Measurements from ENCODE around the gene SCAMP4. TPM values are rescaled to one million over a fixed set of nuclear protein-coding genes. Genes with fewer than 3 reads are reported as not detected.

SCAMP4 gene
- total and polyA plus RNA-seq, 2 of the 13 experiments (the other 11 are each of a cell fraction or from before 2014, with no cell fraction given), result 10.7 to 13.7 TPM

DNA sequence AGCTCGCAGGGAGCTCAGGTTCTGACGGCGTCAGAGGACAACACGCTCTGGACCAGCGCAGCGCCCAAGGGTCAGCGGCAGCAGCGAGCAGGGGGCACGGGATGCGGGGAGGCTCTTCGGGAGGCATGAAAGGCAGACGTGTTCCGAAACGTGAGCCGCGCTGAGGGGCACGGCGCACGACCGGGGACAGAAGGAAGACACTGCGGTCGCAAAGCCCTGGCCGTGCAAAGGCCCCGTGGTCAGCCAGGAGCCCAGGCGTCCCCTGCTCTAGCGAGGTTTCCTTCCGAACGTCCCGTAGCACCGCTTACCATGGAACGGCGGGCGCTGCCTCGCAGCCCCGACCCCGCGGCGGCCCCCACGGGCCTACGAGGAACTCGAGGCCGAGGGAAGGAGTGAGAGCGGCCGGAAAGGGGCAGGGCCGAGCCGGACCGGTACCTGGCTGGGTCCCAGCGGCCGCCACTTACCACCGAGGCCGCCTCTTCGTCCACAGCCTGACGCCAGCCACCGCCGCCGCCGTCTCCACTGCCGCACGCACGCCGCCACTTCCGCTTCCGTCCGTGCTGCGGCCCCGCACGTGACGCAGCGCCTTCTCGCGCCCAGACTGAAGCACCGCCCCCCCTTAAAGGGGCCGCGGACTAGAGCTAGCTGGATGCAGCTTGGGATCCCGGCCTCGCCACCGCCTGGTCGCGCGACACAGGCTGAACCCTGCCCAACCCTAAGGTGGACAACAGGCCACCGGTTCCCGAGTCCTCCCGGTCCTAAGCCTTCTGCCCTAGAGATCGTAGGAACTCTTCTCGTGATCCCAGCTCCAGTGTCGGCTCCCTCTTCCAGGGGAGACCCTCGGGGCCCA lies 29.3 kb upstream of the SCAMP4 start (continued):
- TF ChIP-seq MAFF (IDR thresholded peaks at IDR 0.05; ENCODE audit: low read depth, low read length) (no peak), MBNL3 (CRISPR knock-in tag; conservative IDR thresholded peaks at IDR 0.05) (no peak), TOPORS (CRISPR knock-in tag; IDR thresholded peaks at IDR 0.05) (no peak), AGO1 (IDR thresholded peaks at IDR 0.05; ENCODE audit: low read depth, low read length, poor library complexity, severe bottlenecking) (peak; percentile 91), DPF2 (CRISPR knock-in tag; IDR thresholded peaks at IDR 0.05; ENCODE audit: borderline replicate concordance, low read depth) (no peak), JUN (CRISPR knock-in tag; IDR thresholded peaks at IDR 0.05) (no peak), ZBTB42 (CRISPR knock-in tag; IDR thresholded peaks at IDR 0.05) (peak; percentile 56; the same call in 1 of the 2 replicates), ZSCAN30 (CRISPR knock-in tag; IDR thresholded peaks at IDR 0.05) (no peak), ASH2L (IDR thresholded peaks at IDR 0.05; ENCODE audit: insufficient read length, low read depth, low read length) (peak; percentile 78), BORCS8-MEF2B (CRISPR knock-in tag; IDR thresholded peaks at IDR 0.05) (peak; percentile 75), PHF20 (CRISPR knock-in tag; IDR thresholded peaks at IDR 0.05) (peak; percentile 79), HIVEP1 (CRISPR knock-in tag; IDR thresholded peaks at IDR 0.05) (no peak), ZNF101 (CRISPR knock-in tag; IDR thresholded peaks at IDR 0.05; ENCODE audit: borderline replicate concordance, low read depth) (no peak; the same call in 1 of the 2 replicates), ZNF772 (CRISPR knock-in tag; IDR thresholded peaks at IDR 0.05) (peak; percentile 85)
- TF ChIP-seq, protein P1, sequence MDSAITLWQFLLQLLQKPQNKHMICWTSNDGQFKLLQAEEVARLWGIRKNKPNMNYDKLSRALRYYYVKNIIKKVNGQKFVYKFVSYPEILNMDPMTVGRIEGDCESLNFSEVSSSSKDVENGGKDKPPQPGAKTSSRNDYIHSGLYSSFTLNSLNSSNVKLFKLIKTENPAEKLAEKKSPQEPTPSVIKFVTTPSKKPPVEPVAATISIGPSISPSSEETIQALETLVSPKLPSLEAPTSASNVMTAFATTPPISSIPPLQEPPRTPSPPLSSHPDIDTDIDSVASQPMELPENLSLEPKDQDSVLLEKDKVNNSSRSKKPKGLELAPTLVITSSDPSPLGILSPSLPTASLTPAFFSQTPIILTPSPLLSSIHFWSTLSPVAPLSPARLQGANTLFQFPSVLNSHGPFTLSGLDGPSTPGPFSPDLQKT (CRISPR knock-in tag; IDR thresholded peaks at IDR 0.05; ENCODE audit: borderline replicate concordance), result peak; percentile 60; the same call in 1 of the 2 replicates
- TF ChIP-seq, protein P2, sequence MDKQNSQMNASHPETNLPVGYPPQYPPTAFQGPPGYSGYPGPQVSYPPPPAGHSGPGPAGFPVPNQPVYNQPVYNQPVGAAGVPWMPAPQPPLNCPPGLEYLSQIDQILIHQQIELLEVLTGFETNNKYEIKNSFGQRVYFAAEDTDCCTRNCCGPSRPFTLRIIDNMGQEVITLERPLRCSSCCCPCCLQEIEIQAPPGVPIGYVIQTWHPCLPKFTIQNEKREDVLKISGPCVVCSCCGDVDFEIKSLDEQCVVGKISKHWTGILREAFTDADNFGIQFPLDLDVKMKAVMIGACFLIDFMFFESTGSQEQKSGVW (CRISPR knock-in tag; IDR thresholded peaks at IDR 0.05; ENCODE audit: borderline replicate concordance), result no peak
- TF ChIP-seq, protein P3, sequence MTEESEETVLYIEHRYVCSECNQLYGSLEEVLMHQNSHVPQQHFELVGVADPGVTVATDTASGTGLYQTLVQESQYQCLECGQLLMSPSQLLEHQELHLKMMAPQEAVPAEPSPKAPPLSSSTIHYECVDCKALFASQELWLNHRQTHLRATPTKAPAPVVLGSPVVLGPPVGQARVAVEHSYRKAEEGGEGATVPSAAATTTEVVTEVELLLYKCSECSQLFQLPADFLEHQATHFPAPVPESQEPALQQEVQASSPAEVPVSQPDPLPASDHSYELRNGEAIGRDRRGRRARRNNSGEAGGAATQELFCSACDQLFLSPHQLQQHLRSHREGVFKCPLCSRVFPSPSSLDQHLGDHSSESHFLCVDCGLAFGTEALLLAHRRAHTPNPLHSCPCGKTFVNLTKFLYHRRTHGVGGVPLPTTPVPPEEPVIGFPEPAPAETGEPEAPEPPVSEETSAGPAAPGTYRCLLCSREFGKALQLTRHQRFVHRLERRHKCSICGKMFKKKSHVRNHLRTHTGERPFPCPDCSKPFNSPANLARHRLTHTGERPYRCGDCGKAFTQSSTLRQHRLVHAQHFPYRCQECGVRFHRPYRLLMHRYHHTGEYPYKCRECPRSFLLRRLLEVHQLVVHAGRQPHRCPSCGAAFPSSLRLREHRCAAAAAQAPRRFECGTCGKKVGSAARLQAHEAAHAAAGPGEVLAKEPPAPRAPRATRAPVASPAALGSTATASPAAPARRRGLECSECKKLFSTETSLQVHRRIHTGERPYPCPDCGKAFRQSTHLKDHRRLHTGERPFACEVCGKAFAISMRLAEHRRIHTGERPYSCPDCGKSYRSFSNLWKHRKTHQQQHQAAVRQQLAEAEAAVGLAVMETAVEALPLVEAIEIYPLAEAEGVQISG (CRISPR knock-in tag; IDR thresholded peaks at IDR 0.05), result peak; percentile 92
- TF ChIP-seq, protein P4, sequence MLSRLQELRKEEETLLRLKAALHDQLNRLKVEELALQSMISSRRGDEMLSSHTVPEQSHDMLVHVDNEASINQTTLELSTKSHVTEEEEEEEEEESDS (CRISPR knock-in tag; IDR thresholded peaks at IDR 0.05; ENCODE audit: borderline replicate concordance), result no peak
- TF ChIP-seq, protein P5, sequence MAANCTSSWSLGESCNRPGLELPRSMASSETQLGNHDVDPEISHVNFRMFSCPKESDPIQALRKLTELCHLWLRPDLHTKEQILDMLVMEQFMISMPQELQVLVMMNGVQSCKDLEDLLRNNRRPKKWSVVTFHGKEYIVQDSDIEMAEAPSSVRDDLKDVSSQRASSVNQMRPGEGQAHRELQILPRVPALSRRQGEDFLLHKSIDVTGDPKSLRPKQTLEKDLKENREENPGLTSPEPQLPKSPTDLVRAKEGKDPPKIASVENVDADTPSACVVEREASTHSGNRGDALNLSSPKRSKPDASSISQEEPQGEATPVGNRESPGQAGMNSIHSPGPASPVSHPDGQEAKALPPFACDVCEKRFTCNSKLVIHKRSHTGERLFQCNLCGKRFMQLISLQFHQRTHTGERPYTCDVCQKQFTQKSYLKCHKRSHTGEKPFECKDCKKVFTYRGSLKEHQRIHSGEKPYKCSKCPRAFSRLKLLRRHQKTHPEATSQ (CRISPR knock-in tag; IDR thresholded peaks at IDR 0.05; ENCODE audit: borderline replicate concordance), result no peak
- TF ChIP-seq, protein P6, sequence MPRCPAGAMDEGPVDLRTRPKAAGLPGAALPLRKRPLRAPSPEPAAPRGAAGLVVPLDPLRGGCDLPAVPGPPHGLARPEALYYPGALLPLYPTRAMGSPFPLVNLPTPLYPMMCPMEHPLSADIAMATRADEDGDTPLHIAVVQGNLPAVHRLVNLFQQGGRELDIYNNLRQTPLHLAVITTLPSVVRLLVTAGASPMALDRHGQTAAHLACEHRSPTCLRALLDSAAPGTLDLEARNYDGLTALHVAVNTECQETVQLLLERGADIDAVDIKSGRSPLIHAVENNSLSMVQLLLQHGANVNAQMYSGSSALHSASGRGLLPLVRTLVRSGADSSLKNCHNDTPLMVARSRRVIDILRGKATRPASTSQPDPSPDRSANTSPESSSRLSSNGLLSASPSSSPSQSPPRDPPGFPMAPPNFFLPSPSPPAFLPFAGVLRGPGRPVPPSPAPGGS (CRISPR knock-in tag; IDR thresholded peaks at IDR 0.05), result peak; percentile 84; the same call in 1 of the 2 replicates

Data from HepG2 (cell line).